Activated CD8-positive, alpha-beta memory T cell treated with anti-CD3 and anti-CD28 coated beads, Interleukin-2, amount 50 U/mL, for 24 hours (primary cell): ENCODE results near the gene NXPE3.
A peak's percentile ranks its signal among the peaks of the same experiment; 100 is the strongest.
"Not testable (repeated sequence)": the region's sequence is repeated elsewhere in the genome, so short reads cannot be mapped to it uniquely, and the experiment has no call there.

ENCODE experiments used
- DNase-seq: peaks from one replicate; pipeline ENCODE4 v3.0.0-alpha.2; 2020; ENCODE audit errors: extremely low read depth

Gene NXPE3

GRCh38 chr3:101779047-101779821 is at the start of gene NXPE3:
Gene NXPE3, plus strand, starts transcription at chr3:101779211. Its CDS starts 6,386 bp downstream, at chr3:101785597.
- peak; percentile 84 for DNase-seq

- no peak for DNase-seq
These were observed 49.4 kb upstream of the NXPE3 start for GRCh38 chr3:101729586-101729985.

GRCh38 chr3:101730839-101731238 is 48.2 kb upstream of the NXPE3 start:
- no peak for DNase-seq

- DNase-seq, result no peak
These were observed 46.8 kb upstream of the NXPE3 start for GRCh38 chr3:101732240-101732641.

- no peak for DNase-seq
These were observed 43.2 kb upstream of the NXPE3 start for GRCh38 chr3:101735833-101736232.

- not testable (repeated sequence) for DNase-seq
These were observed 37.1 kb upstream of the NXPE3 start for GRCh38 chr3:101741914-101742313.

GRCh38 chr3:101744811-101745210 is 34.2 kb upstream of the NXPE3 start:
- no peak for DNase-seq

GRCh38 chr3:101745934-101746333 is 33.1 kb upstream of the NXPE3 start:
- not testable (repeated sequence) for DNase-seq

GRCh38 chr3:101753386-101754113 is 25.5 kb upstream of the NXPE3 start:
- not testable (repeated sequence) for DNase-seq

- no peak for DNase-seq
These were observed 20.8 kb upstream of the NXPE3 start for GRCh38 chr3:101758224-101758623.

GRCh38 chr3:101762041-101762646 is 16.9 kb upstream of the NXPE3 start:
- no peak for DNase-seq

GRCh38 chr3:101777745-101778281 is 1.2 kb upstream of the NXPE3 start:
- DNase-seq, result not testable (repeated sequence)

GRCh38 chr3:101778385-101779046 is 495 bp upstream of the NXPE3 start:
- DNase-seq, result no peak

GRCh38 chr3:101779822-101780381 is 891 bp downstream of the NXPE3 start:
- no peak for DNase-seq

- no peak for DNase-seq
These were observed 1.6 kb downstream of the NXPE3 start for GRCh38 chr3:101780661-101781060.

GRCh38 chr3:101781166-101781565 is 2.2 kb downstream of the NXPE3 start:
- no peak for DNase-seq

GRCh38 chr3:101784855-101785613 is 6.0 kb downstream of the NXPE3 start:
- no peak for DNase-seq

- DNase-seq, result no peak
These were observed 12.8 kb downstream of the NXPE3 start for GRCh38 chr3:101791778-101792177.

- no peak for DNase-seq
These were observed 17.2 kb downstream of the NXPE3 start for GRCh38 chr3:101796077-101796680.

- DNase-seq, result no peak
These were observed 22.2 kb downstream of the NXPE3 start for GRCh38 chr3:101801174-101801573.
